WTC11 (cell line): Measurements from ENCODE around the gene ARHGAP44.

Experiments used
- ATF6 ChIP-seq: sonication (generic); formaldehyde crosslinking; IDR thresholded peaks from 2 replicates; pipeline ENCODE4 v1.8.1; 2023; ENCODE audit warnings: mild to moderate bottlenecking, missing genetic modification reagents
- CTCF ChIP-seq: fragments of 200-600 bp; IDR thresholded peaks from 2 replicates; pipeline ENCODE4 v1.8.0; 2022; ENCODE audit warnings: antibody characterized with exemption
- JUN ChIP-seq: sonication (generic); formaldehyde crosslinking; IDR thresholded peaks from 2 replicates; pipeline ENCODE4 v1.8.0; 2023; ENCODE audit warnings: mild to moderate bottlenecking, missing genetic modification reagents
- NR1H2 ChIP-seq: sonication (generic); formaldehyde crosslinking; IDR thresholded peaks from 2 replicates; pipeline ENCODE4 v1.9.0; 2021; ENCODE audit warnings: mild to moderate bottlenecking, moderate library complexity, missing genetic modification reagents
- PRDM15 ChIP-seq: sonication (generic); formaldehyde crosslinking; IDR thresholded peaks from 2 replicates; pipeline ENCODE4 v1.8.0; 2022; ENCODE audit warnings: missing genetic modification reagents

- no peak for TF ChIP-seq CTCF
- TF ChIP-seq JUN (CRISPR knock-in tag) = no peak
- TF ChIP-seq ATF6 = no peak
- no peak for TF ChIP-seq PRDM15 (CRISPR knock-in tag)
- TF ChIP-seq NR1H2 (CRISPR knock-in tag) = no peak
These were observed 30.2 kb upstream of the ARHGAP44 start for GRCh38 chr17:12759090-12759489.
